Thyroid gland (tissue), 4 donors: ENCODE measurements around the gene PDZRN3.

ENCODE experiments used
- POLR2A ChIP-seq, 2 donors: fragments of 450-650 bp; IDR thresholded peaks; one replicate each; pipeline ENCODE4 v1.6.1; 2017; ENCODE audit warnings: antibody characterized with exemption in 2 of 2, mild to moderate bottlenecking in 2 of 2, moderate library complexity in 1 of 2
- TF ChIP-seq, protein P1 (sequence below), 6 experiments: fragments of 200-600 bp in 3 of 6; fragments of 450-650 bp in 3 of 6; sonication (generic) in 3 of 6; IDR thresholded peaks; one replicate each; pipeline ENCODE4 v1.5.1; 2016 to 2019; ENCODE audit warnings: antibody characterized with exemption in 6 of 6, mild to moderate bottlenecking in 2 of 6, inconsistent platforms in 1 of 6, moderate library complexity in 1 of 6

DNA sequence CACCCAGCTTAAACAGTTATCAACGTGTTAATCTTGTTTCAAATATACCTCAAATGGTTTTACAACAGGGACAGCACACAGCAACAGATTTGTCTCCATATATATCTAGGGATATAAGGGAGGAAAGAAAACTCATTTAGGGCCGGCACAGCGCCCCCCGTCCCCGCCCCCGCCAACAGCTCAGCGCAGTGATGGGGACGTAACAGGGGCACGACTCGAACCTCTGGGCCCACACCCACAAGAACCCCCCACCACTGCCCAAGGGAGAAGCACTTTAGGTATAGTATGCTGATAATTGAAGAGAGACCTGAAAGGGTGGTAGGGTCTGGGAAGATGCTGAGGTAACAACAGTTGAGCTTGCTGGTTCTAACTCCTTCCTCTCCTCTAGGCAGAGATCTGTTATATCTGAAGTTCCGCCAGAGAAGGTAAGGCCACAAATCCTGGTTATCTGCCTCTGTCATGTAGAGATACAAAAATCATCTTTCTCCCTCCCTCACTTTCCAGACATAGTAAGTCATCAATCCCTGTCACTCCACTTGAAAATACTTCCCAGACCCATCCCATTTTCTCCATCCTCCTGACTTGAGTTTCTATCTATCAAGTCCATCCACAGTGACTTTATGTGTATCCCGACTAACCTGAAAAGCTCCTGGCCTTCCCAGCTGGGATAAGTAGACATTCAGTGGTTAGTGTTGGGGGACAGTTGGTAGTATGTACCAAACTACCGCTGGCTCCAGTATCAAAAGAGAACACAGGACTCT lies 126.9 kb downstream of the PDZRN3 start:
- no peak for TF ChIP-seq POLR2A (IDR thresholded peaks at IDR 0.05)
- TF ChIP-seq, protein P1, sequence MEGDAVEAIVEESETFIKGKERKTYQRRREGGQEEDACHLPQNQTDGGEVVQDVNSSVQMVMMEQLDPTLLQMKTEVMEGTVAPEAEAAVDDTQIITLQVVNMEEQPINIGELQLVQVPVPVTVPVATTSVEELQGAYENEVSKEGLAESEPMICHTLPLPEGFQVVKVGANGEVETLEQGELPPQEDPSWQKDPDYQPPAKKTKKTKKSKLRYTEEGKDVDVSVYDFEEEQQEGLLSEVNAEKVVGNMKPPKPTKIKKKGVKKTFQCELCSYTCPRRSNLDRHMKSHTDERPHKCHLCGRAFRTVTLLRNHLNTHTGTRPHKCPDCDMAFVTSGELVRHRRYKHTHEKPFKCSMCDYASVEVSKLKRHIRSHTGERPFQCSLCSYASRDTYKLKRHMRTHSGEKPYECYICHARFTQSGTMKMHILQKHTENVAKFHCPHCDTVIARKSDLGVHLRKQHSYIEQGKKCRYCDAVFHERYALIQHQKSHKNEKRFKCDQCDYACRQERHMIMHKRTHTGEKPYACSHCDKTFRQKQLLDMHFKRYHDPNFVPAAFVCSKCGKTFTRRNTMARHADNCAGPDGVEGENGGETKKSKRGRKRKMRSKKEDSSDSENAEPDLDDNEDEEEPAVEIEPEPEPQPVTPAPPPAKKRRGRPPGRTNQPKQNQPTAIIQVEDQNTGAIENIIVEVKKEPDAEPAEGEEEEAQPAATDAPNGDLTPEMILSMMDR (IDR thresholded peaks at IDR 0.05) = no peak
